ENCODE results near the gene RHOC.

The RHOC gene

GRCh38 chr1:112715264-112716053, 8.5 kb upstream of the RHOC start, which contains the start of gene PPM1J:
Gene PPM1J, minus strand, starts transcription at chr1:112715332. Its CDS starts 31 bp downstream, at chr1:112715301.
- TF ChIP-seq EZH2 (IDR thresholded peaks at IDR 0.05; ENCODE audit: borderline replicate concordance, low read length) (no peak), CTCF (IDR thresholded peaks at IDR 0.05; ENCODE audit: low read length) (no peak)
- no peaks in the 10 kb centered on the region for H4K20me1 ChIP-seq (ENCODE audit: insufficient read depth, low read length)
- no peaks in the 10 kb centered on the region for H3K9me3 ChIP-seq (ENCODE audit: low read length)
- H3K9me2 ChIP-seq (ENCODE audit: low read depth, low read length): no peaks in the 10 kb centered on the region
- peak within 1 kb of the TSS; percentile 65 for H3K4me2 ChIP-seq (ENCODE audit: low read length)
- no peaks in the 10 kb centered on the region for H3K36me3 ChIP-seq (ENCODE audit: insufficient read depth, low read length)
- H3K27me3 ChIP-seq (ENCODE audit: insufficient read depth, low read length): no peaks in the 10 kb centered on the region
- H3K4me3 ChIP-seq (ENCODE audit: low read depth, low read length, poor library complexity, severe bottlenecking): peak within 1 kb of the TSS; percentile 52
- peaks cover 24% of the 10 kb centered on the region for H3K4me1 ChIP-seq (ENCODE audit: insufficient read depth, low read length, severe bottlenecking)
- H3F3A ChIP-seq (ENCODE audit: insufficient read depth, low read length): no peaks in the 10 kb centered on the region
- H3K27ac ChIP-seq (ENCODE audit: low read depth, low read length, poor library complexity, severe bottlenecking): no peak within 1 kb of the TSS
- H2AFZ ChIP-seq (ENCODE audit: low read length): no peak within 1 kb of the TSS
- H3K9ac ChIP-seq (ENCODE audit: low read length): peak within 1 kb of the TSS; percentile 50; the same call in 1 of the 2 replicates
- H3K79me2 ChIP-seq (ENCODE audit: insufficient read depth, low read length): no peaks in the 10 kb centered on the region

GRCh38 chr1:112714313-112715263, 7.7 kb upstream of the RHOC start:
- Histone ChIP-seq H3F3A (ENCODE audit: insufficient read depth, low read length) (no peaks in the 10 kb centered on the region), H3K9ac (ENCODE audit: low read length) (peak overlapping the region; percentile 50; the same call in 1 of the 2 replicates)
- TF ChIP-seq CTCF (IDR thresholded peaks at IDR 0.05; ENCODE audit: low read length) (peak; percentile 6; the same call in 1 of the 2 replicates), EZH2 (IDR thresholded peaks at IDR 0.05; ENCODE audit: borderline replicate concordance, low read length) (no peak)

GRCh38 chr1:112713466-112714312, 6.8 kb upstream of the RHOC start:
- no peaks in the 10 kb centered on the region for H3K79me2 ChIP-seq (ENCODE audit: insufficient read depth, low read length)
- no peak overlapping the region for H2AFZ ChIP-seq (ENCODE audit: low read length)
- TF ChIP-seq EZH2 (IDR thresholded peaks at IDR 0.05; ENCODE audit: borderline replicate concordance, low read length) (no peak), CTCF (IDR thresholded peaks at IDR 0.05; ENCODE audit: low read length) (no peak)

More at GRCh38 chr1:112714313-112715263, 7.7 kb upstream of the RHOC start:
- H3K79me2 ChIP-seq (ENCODE audit: insufficient read depth, low read length): no peaks in the 10 kb centered on the region
- no peaks in the 10 kb centered on the region for H3K9me2 ChIP-seq (ENCODE audit: low read depth, low read length)
- no peak overlapping the region for H2AFZ ChIP-seq (ENCODE audit: low read length)
- peak overlapping the region; percentile 65 for H3K4me2 ChIP-seq (ENCODE audit: low read length)
- peaks cover 24% of the 10 kb centered on the region for H3K4me1 ChIP-seq (ENCODE audit: insufficient read depth, low read length, severe bottlenecking)
- no peaks in the 10 kb centered on the region for H3K27me3 ChIP-seq (ENCODE audit: insufficient read depth, low read length)
- no peaks in the 10 kb centered on the region for H3K36me3 ChIP-seq (ENCODE audit: insufficient read depth, low read length)
- peak overlapping the region; percentile 52 for H3K4me3 ChIP-seq (ENCODE audit: low read depth, low read length, poor library complexity, severe bottlenecking)
- H4K20me1 ChIP-seq (ENCODE audit: insufficient read depth, low read length): no peaks in the 10 kb centered on the region
- H3K27ac ChIP-seq (ENCODE audit: low read depth, low read length, poor library complexity, severe bottlenecking): no peak overlapping the region
- H3K9me3 ChIP-seq (ENCODE audit: low read length): no peaks in the 10 kb centered on the region

More at GRCh38 chr1:112713466-112714312, 6.8 kb upstream of the RHOC start:
- Histone ChIP-seq H3K4me3 (ENCODE audit: low read depth, low read length, poor library complexity, severe bottlenecking) (peak overlapping the region; percentile 52), H3K9ac (ENCODE audit: low read length) (no peak overlapping the region), H3F3A (ENCODE audit: insufficient read depth, low read length) (no peaks in the 10 kb centered on the region), H3K9me3 (ENCODE audit: low read length) (no peaks in the 10 kb centered on the region), H3K27ac (ENCODE audit: low read depth, low read length, poor library complexity, severe bottlenecking) (no peak overlapping the region), H3K4me1 (ENCODE audit: insufficient read depth, low read length, severe bottlenecking) (peaks cover 24% of the 10 kb centered on the region), H3K4me2 (ENCODE audit: low read length) (peak overlapping the region; percentile 65; the same call in 1 of the 2 replicates), H3K9me2 (ENCODE audit: low read depth, low read length) (no peaks in the 10 kb centered on the region), H3K27me3 (ENCODE audit: insufficient read depth, low read length) (no peaks in the 10 kb centered on the region; the same call in 1 of the 2 replicates), H4K20me1 (ENCODE audit: insufficient read depth, low read length) (no peaks in the 10 kb centered on the region), H3K36me3 (ENCODE audit: insufficient read depth, low read length) (no peaks in the 10 kb centered on the region)
